ENCODE results near the gene TUBB2B.

TUBB2B gene

GRCh38 chr6:3228771-3229565, 1.5 kb upstream of the TUBB2B start:
- no peak for DNase-seq (ENCODE audit: low read depth)

GRCh38 chr6:3228046-3228671, 706 bp upstream of the TUBB2B start:
- H3K4me3 ChIP-seq (ENCODE audit: low read length), result no peak overlapping the region
- TF ChIP-seq CTCF (IDR thresholded peaks at IDR 0.05; ENCODE audit: insufficient read depth, low read depth, low read length, missing control alignments), result no peak
- DNase-seq (ENCODE audit: low read depth), result no peak

More at GRCh38 chr6:3228771-3229565, 1.5 kb upstream of the TUBB2B start:
- no peak overlapping the region for H3K4me3 ChIP-seq (ENCODE audit: low read length)
- TF ChIP-seq CTCF (IDR thresholded peaks at IDR 0.05; ENCODE audit: insufficient read depth, low read depth, low read length, missing control alignments), result no peak

- H3K4me3 ChIP-seq (ENCODE audit: low read length), result peak overlapping the region; percentile 24
- no peak for TF ChIP-seq CTCF (IDR thresholded peaks at IDR 0.05; ENCODE audit: insufficient read depth, low read depth, low read length, missing control alignments)
- DNase-seq (ENCODE audit: low read depth), result no peak
Observed at GRCh38 chr6:3226481-3227362, 731 bp downstream of the TUBB2B start.

- DNase-seq (ENCODE audit: low read depth), result no peak
- no peak overlapping the region for H3K4me3 ChIP-seq (ENCODE audit: low read length)
- TF ChIP-seq CTCF (IDR thresholded peaks at IDR 0.05; ENCODE audit: insufficient read depth, low read depth, low read length, missing control alignments), result no peak
Observed at GRCh38 chr6:3226042-3226441, 1.4 kb downstream of the TUBB2B start.

GRCh38 chr6:3222506-3223038, 4.9 kb downstream of the TUBB2B start:
- DNase-seq (ENCODE audit: low read depth), result no peak
- TF ChIP-seq CTCF (IDR thresholded peaks at IDR 0.05; ENCODE audit: insufficient read depth, low read depth, low read length, missing control alignments), result no peak
- H3K4me3 ChIP-seq (ENCODE audit: low read length), result no peak overlapping the region

- TF ChIP-seq CTCF (IDR thresholded peaks at IDR 0.05; ENCODE audit: insufficient read depth, low read depth, low read length, missing control alignments), result no peak
- DNase-seq (ENCODE audit: low read depth), result no peak
- H3K4me3 ChIP-seq (ENCODE audit: low read length), result no peak overlapping the region
Observed at GRCh38 chr6:3221578-3221977, 5.9 kb downstream of the TUBB2B start.
